PC-3 (cell line): ENCODE results near the gene HDAC4.

Source experiments
- EZH2 ChIP-seq: fragments of 300-600 bp; sonication (generic); IDR thresholded peaks from one replicate; pipeline ENCODE4 v1.6.1; 2017; ENCODE audit warnings: antibody characterized with exemption, mild to moderate bottlenecking, low read length; ENCODE audit not compliant: unreplicated experiment
- EZH2phosphoT487 ChIP-seq: fragments of 300-600 bp; sonication (generic); IDR thresholded peaks from 2 replicates; pipeline ENCODE4 v1.6.1; 2018; ENCODE audit warnings: mild to moderate bottlenecking, antibody characterized with exemption, low read length, borderline replicate concordance
- TF ChIP-seq, protein P1 (sequence below): fragments of 300-600 bp; sonication (generic); conservative IDR thresholded peaks from 2 replicates; pipeline ENCODE4 v1.5.1; 2017; ENCODE audit warnings: antibody characterized with exemption, low read depth, mild to moderate bottlenecking, low read length

DNA sequence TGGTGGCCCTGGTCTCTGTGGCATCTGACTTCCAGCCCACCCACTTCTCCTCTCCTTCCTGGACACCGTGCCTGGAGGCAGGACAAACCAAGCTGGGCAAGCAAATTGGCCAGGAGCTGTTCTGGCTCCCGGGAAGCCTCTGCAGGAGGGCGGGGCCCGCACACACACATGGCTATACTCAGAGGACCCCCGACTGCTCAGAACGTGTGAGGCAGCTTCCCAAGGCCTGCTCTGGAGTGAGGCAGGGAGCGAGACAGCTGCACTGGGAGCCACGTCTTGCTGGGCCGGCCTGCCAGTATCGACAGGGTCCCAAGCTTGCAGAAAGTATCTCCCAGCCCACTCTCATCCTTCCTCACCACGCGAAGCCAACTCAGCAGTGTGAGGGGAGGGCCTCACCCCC lies 295.6 kb downstream of the HDAC4 start:
- TF ChIP-seq, protein P1, sequence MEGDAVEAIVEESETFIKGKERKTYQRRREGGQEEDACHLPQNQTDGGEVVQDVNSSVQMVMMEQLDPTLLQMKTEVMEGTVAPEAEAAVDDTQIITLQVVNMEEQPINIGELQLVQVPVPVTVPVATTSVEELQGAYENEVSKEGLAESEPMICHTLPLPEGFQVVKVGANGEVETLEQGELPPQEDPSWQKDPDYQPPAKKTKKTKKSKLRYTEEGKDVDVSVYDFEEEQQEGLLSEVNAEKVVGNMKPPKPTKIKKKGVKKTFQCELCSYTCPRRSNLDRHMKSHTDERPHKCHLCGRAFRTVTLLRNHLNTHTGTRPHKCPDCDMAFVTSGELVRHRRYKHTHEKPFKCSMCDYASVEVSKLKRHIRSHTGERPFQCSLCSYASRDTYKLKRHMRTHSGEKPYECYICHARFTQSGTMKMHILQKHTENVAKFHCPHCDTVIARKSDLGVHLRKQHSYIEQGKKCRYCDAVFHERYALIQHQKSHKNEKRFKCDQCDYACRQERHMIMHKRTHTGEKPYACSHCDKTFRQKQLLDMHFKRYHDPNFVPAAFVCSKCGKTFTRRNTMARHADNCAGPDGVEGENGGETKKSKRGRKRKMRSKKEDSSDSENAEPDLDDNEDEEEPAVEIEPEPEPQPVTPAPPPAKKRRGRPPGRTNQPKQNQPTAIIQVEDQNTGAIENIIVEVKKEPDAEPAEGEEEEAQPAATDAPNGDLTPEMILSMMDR = no peak
- TF ChIP-seq EZH2 (no peak), EZH2phosphoT487 (no peak)
